SIG-M5 treated with dmso at 0.1 percent for 504 hours (cell line): ENCODE measurements around the gene KHSRP.
A peak's percentile ranks its signal among the peaks of the same experiment; 100 is the strongest.
"Not testable (repeated sequence)": the region's sequence is repeated elsewhere in the genome, so short reads cannot be mapped to it uniquely, and the experiment has no call there.

Experiments
- DNase-seq: peaks from one replicate; lab custom pipeline; 2025; ENCODE audit not compliant: unreplicated experiment; lab: John Stamatoyannopoulos, UW

KHSRP gene

GRCh38 chr19:6451583-6452222 lies 27.1 kb upstream of the KHSRP start:
- no peak for DNase-seq

DNA sequence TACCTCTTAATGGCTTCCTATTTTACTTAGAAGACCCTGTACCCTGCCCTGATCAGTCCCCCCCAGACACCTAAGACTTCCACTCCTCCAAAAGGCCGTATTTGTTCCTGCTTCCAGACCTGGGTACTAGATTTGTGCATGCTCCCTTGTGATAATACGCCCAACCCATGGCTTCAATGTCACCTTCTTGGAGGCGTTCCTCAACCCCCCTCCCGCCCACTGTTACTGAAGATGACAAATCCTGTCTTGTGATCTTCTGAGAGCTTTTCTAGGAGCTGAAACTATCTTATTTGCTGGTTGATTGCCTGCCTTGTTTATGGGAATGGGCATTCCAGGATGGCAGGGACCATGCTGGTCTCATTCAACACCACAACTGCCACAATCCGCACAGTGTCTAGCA lies 25.6 kb upstream of the KHSRP start:
- DNase-seq: no peak

DNA sequence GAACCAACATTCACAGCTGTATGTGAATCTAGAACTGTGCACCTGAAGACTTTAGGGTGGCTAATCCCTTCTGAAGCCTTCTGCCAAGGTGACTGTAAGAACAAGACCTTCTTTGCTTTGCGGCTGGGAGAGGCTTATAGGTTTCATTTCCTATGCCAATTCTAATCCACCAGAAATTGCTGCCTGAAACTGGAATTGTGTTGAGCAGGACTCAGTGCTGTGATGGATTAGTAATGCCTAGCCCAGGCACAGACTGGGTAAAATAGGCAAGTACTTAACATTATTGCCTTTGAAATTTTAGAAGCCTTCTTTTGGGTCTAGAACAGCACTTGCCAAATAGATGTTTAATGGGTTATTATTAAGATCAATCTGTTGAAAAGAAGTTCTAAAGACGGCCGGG lies 23.4 kb upstream of the KHSRP start:
- no peak for DNase-seq

DNA sequence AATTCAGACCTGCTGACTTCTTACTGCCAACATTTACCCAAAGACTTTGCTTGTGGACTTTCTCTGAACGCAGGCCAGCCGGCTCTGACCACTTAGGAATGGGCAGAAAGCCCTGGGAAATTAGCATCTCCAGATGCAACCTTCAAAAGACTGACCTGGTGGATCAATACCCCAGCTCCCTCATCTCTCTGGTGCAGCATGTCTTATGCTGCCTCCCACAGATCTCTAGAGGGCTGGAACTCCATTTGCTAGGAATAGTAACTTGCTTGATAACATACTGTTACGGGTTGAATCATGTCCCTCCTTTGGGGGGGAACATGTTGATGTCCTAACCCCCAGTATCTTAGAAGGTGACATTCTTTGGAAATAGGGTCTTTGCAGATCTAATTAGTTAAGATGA lies 21.8 kb upstream of the KHSRP start:
- no peak for DNase-seq

GRCh38 chr19:6443986-6444385 lies 19.4 kb upstream of the KHSRP start:
- DNase-seq: no peak

- DNase-seq: no peak
Measured at GRCh38 chr19:6442087-6442688, 17.6 kb upstream of the KHSRP start.

DNA sequence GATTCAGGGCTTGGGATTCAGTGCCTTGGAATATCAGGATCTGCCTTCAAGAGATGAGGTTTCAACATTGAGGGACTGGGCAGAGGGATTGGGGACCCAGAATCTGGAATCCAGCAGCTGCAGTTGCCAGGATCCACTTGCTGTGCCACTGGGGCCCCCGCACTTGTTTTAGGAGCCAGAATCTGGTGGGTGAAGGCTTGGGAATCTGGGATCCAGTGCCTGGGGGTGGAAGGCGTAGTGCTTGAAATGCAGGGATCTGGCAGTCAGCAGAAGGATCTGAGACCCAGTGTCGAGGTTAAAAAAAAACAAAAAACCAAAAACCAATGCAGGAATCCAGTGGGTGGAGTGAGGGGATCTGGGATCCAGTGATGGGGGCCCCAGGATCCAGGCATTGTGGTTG lies 16.3 kb upstream of the KHSRP start:
- no peak for DNase-seq

DNA sequence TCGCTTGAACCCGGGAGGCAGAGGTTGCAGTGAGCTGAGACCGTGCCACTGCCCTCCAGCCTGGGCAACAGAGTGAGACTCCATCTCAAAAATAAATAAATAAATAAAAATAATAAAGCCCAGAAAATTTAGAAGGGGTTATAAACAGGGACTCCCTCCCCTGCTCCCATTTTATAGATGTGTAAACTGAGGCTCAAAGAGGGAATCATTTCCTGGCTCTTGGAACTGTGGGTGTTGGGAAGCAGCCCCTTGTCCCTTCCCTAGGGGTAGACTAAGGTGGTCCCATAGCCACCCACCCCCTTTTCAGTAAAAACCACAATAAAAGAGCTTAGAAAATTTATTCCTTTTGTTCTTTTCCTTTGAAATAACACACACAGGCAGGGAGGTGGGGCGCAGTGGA lies 15.1 kb upstream of the KHSRP start:
- DNase-seq: no peak

GRCh38 chr19:6433663-6434062 lies 9.1 kb upstream of the KHSRP start, which contains the start of gene SLC25A41:
Gene SLC25A41 (minus strand): TSS chr19:6433763. CDS start chr19:6433693, 70 bp downstream.
- no peak for DNase-seq

DNA sequence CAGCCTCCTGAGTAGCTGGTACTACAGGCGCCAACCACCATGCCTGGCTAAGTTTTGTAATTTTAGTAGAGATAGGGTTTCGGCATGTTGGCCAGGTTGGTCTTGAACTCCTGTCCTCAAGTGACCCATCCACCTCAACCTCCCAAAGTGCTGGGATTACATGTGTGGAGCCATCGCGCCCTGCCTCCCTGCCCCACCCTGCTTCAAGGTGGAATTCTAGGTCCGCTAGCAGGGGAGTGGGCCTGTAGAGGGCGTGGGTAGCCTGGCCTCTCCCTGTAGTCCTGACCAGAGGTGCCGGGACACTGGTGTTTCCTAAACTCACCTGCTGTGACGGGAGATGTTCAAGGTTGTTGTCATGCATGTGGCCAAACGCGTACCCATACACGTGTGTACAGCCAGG lies 8.6 kb upstream of the KHSRP start:
- no peak for DNase-seq

DNA sequence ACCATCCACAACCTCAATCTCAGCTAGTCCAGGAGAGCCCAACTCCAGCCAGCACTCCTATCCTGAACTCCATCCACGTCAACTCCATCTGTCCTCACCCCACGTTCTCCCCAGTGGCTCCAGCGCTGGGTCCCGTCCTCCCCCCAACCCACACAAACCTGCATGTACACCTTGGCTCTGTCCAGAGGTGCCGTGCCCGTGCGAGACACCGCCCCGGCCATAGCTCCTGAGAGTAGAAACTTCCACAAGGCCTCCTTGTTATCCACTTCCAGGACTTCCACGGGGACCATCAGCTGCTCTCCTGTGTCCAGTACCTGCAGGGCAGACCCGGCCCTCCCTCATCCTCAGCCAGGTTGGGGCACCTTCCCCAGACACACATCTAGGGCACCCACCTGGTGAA lies 7.3 kb upstream of the KHSRP start:
- no peak for DNase-seq

- DNase-seq: peak; percentile 60
Measured at GRCh38 chr19:6429419-6430221, 5.0 kb upstream of the KHSRP start.

- DNase-seq: not testable (repeated sequence)
Measured at GRCh38 chr19:6428692-6429418, 4.2 kb upstream of the KHSRP start.

DNA sequence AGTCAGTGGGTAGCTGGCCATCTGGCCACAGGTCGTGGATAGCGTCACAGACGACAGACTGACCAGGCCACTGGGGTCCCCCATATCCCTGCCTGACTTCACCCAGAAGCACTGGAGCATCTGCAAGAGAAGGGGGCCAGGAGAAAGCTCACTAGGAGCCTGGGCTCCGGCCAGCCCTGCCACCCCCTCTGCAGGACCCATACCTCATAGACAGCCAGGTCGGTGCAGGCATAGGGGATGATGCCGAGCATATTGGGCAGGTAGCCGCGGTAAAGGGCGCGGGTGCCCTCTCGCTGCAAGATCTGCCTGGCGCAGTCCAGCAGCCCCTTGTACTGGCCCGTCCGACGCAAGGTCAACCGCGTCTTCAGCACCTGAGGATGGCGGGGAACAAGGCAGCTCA lies 2.5 kb upstream of the KHSRP start:
- no peak for DNase-seq

DNA sequence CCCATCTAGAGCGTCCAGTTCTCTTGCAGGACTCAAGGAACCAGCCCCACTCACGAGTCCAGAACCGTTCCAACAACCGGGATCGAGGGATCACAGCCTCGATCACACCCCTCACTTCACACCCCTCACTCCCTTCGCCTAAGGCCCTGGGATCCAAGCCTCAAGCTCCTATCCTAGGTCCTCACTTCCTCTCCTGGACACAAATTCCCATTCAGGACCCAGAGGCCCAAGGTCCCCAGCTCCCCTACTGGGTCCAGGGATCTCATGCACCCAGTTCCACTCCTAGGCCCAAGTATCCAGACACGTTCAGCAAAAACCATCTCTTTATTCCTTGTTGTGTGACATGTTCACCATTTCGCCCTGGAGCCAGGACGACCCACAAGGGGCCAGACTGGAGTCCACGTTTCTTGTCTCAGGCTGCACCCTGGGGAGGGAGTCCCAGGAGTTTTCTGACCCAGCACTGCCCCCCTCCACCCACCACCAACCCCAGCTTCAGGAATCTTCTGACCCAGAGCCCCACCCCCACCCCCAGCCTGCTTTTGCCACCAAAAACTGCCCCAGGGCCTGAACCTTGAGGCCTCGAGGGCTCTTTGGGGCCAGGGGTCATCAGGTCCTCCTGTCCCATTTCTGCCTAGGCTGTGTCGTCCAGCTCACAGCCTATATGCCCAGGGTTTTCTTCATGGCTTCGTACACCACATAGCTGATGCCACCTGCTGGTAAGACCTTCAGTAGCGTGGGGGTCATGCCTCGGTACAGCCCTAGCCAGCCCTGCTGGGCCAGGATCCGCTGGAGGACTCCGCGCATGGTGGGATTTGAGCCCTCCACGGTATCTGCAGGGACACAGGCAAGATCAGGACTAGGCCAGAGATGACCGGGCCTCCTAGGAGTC lies 1.4 kb upstream of the KHSRP start:
- DNase-seq: no peak

DNA sequence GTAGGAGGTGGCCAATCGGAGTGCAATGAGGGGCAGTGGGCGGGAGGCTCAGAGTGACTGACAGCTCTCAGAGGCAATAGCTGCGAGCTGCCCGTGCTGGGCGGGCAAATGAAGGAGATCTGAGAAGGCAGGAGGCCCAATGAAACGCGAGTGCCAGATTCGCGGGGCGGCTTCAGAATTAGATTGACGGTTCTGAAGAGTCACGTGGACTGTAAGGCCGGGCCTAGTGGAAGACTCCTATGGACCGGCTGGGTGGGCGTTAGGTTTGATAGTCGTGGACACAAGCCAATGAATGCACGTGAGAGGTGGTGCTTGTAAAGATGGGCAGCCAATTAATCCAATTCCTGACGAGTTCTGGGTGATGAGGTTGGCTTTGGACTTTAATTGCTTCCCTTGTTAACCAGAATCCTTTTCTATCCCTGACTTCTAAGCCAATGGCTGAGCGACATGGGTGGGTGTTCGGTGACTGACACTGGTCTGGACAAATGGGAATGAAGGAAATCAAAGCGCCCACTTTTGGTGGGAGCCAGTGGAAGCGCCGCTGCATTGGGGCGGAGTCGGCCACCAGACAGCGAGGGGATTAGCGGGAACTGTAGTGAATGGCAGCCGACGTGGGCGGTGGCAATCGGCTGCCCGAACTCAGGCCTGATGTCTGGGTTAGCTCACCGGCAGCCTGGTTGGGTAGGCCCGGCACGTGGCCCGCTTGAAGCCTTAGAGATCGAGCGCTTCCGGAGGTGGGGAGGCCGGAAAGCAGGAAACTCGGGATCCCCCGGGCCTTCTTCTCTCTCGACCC lies 524 bp upstream of the KHSRP start:
- peak; percentile 100 for DNase-seq

DNA sequence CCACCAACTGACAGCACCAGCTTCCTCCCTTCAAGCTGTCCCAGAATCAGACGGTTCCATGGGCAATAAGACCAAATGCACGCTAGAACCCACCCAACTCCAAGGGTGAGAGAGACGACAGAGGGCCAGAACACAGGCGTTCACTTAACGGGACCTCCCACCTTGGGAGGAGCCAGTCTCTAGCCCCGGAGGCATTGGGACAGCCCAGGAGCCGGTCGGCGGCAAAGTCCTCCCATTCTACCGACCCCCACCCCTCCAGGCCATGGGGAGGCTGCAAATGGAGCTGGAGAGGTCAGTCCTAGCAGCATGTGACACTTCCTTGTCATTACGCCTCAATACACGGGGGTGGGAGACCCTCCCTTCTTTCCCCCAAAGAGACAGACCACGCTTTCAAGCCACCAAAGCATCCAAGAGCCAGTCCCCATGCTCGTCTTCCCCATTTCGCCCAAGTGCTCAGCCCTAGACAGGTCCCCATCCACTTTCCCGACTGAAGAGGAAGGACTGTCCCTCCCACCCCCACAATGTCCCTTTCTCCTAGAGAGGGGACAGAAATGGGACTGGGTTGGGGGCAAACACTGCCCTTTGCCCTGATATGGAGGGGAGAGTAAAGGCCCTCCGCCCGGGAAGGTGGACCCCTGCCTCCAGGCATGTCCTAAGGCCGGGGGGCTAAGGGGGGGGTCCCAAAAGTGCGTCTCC lies 964 bp downstream of the KHSRP start:
- peak; percentile 16 for DNase-seq

- no peak for DNase-seq
Measured at GRCh38 chr19:6421075-6422014, 3.3 kb downstream of the KHSRP start.
